K562 (cell line): ENCODE data around the gene FRMD4A. TPM values are rescaled to one million over a fixed set of nuclear protein-coding genes. Genes with fewer than 3 reads are reported as not detected.
A peak's percentile ranks its signal among the peaks of the same experiment; 100 is the strongest.

Experiments
- LCOR ChIP-seq: sonication (generic); formaldehyde crosslinking; IDR thresholded peaks from 2 replicates; pipeline ENCODE4 v1.8.0; 2022; ENCODE audit warnings: mild to moderate bottlenecking, missing genetic modification reagents
- NR2F6 ChIP-seq: fragments of 450-650 bp; formaldehyde crosslinking; IDR thresholded peaks from 2 replicates; pipeline ENCODE4 v1.4.0; 2020; ENCODE audit warnings: mild to moderate bottlenecking
- PHTF2 ChIP-seq: fragments of 250-450 bp; sonication (Bioruptor Pico); IDR thresholded peaks from 2 replicates; pipeline ENCODE4 v1.5.0; 2021; ENCODE audit warnings: mild to moderate bottlenecking
- RBM22 ChIP-seq: fragments of 200-400 bp; formaldehyde crosslinking; IDR thresholded peaks from 2 replicates; pipeline ENCODE4 v1.6.1; 2018; ENCODE audit warnings: low read length, low read depth; ENCODE audit not compliant: poor library complexity, severe bottlenecking
- SIN3B ChIP-seq: fragments of 450-650 bp; IDR thresholded peaks from 2 replicates; pipeline ENCODE4 v1.6.1; 2017; ENCODE audit warnings: low read depth, mild to moderate bottlenecking, moderate library complexity
- TFE3 ChIP-seq: fragments of 450-650 bp; formaldehyde crosslinking; IDR thresholded peaks from 2 replicates; pipeline ENCODE4 v1.4.0; 2020; ENCODE audit warnings: mild to moderate bottlenecking, mixed read lengths
- U2AF1 ChIP-seq: fragments of 200-400 bp; formaldehyde crosslinking; optimal IDR thresholded peaks from 2 replicates; pipeline ENCODE3; 2017; ENCODE audit warnings: mild to moderate bottlenecking, low read depth, low read length, moderate library complexity
- ZNF318 ChIP-seq, 2 experiments: fragments of 450-650 bp; IDR thresholded peaks; 2 replicates each; pipeline ENCODE4 v1.6.1; 2016; ENCODE audit warnings: mild to moderate bottlenecking in 2 of 2, borderline replicate concordance in 1 of 2, low read depth in 1 of 2, moderate library complexity in 1 of 2
- ZNF347 ChIP-seq: fragments of 450-650 bp; formaldehyde crosslinking; IDR thresholded peaks from 2 replicates; pipeline ENCODE4 v1.4.0; 2020; ENCODE audit warnings: low read depth, mild to moderate bottlenecking, moderate library complexity
- polyA plus RNA-seq, 8 experiments: library from polyadenylated mRNA; depleted of rRNA in 4 of 8; stranded (reverse) in 5 of 8; unstranded in 3 of 8; fragments of >200 nt; fragmentation: Nextera tagmentation in 2 of 8; fragmentation: Illumina TruSeq in 1 of 8; extraction: Ambion mirVana in 2 of 8; extraction: Trizol in 1 of 8; gene quantifications; 2 replicates each; pipeline versions ENCODE4 v1.2.1 to v1.2.3, GENCODE V29; 2011 to 2014; ENCODE audit warnings: inconsistent platforms in 1 of 8, missing spikeins in 1 of 8
- total RNA-seq, 7 experiments: library from RNA; depleted of rRNA in 6 of 7; stranded (reverse); fragments of >200 nt in 6 of 7; fragmentation: Illumina TruSeq in 2 of 7; extraction: Trizol in 2 of 7; gene quantifications; 2 replicates each; pipeline versions ENCODE4 v1.2.1 to v1.2.3, GENCODE V29; 2011 to 2021; ENCODE audit warnings: low replicate concordance in 1 of 7
- TF ChIP-seq, protein P1 (sequence below): fragments of 450-650 bp; IDR thresholded peaks from 2 replicates; pipeline ENCODE4 v1.6.1; 2016; ENCODE audit warnings: borderline replicate concordance

Gene FRMD4A
- total and polyA plus RNA-seq, 9 of the 15 experiments (the other 6 are each of a cell fraction or from before 2014, with no cell fraction given) = 0.80 to 5.2 (median 3.0) TPM

DNA sequence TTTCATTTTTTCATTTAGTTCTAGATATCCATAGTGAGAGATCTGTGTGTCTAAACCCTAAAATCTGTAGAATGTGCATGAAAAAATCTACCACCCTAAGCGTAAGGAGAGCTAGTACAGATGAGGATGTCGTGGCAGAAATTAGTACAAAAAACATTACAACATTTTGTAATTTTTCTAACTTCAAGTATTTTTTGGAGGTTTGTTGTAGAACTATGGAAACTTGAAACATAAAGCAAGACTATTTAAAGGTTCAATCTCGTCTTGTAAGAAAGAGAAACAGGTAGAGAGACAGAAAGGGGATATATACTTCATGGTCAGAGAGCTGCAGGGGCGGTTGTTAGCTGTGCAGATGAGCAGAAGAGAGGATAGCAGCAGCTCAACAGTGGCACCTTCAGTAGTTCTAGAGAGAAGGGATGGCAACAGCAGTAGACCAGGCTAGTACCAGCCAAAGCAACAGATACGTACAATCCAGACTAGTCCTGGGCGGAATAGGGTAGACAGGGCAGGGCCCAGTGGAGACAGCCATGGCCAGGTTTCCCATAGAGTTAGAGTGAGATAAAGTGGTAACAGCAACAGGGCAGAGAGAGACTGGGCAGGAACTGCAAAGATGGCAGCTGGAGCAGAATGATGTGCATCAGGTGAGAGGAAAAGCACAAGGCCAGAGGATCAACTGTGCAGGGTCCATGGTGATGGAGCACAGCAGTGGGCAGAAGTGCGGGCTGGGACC, 145.2 kb downstream of the FRMD4A start (continued):
- TF ChIP-seq TFE3 = peak; percentile 57
- TF ChIP-seq ZNF318 (IDR thresholded peaks at IDR 0.05; ENCODE audit: borderline replicate concordance in 1 of 2, low read depth in 1 of 2) = peak in 1 of 2 experiments; percentile 91; a peak in 2 of 4 replicates
- peak; percentile 68; the same call in 1 of the 2 replicates for TF ChIP-seq LCOR (CRISPR knock-in tag)
- peak; percentile 99 for TF ChIP-seq NR2F6 (CRISPR knock-in tag)
- peak; percentile 96 for TF ChIP-seq ZNF347 (CRISPR knock-in tag)
- TF ChIP-seq PHTF2 (CRISPR knock-in tag) = peak; percentile 96
- no peak for TF ChIP-seq U2AF1
- TF ChIP-seq, protein P1, sequence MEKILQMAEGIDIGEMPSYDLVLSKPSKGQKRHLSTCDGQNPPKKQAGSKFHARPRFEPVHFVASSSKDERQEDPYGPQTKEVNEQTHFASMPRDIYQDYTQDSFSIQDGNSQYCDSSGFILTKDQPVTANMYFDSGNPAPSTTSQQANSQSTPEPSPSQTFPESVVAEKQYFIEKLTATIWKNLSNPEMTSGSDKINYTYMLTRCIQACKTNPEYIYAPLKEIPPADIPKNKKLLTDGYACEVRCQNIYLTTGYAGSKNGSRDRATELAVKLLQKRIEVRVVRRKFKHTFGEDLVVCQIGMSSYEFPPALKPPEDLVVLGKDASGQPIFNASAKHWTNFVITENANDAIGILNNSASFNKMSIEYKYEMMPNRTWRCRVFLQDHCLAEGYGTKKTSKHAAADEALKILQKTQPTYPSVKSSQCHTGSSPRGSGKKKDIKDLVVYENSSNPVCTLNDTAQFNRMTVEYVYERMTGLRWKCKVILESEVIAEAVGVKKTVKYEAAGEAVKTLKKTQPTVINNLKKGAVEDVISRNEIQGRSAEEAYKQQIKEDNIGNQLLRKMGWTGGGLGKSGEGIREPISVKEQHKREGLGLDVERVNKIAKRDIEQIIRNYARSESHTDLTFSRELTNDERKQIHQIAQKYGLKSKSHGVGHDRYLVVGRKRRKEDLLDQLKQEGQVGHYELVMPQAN = 0 out of 2 replicates have a peak, but pooled peaks have one; percentile 31
- TF ChIP-seq RBM22 = no peak
- 0 out of 2 replicates have a peak, but pooled peaks have one; percentile 37 for TF ChIP-seq SIN3B
